Lung (tissue), 12 donors: ENCODE results near the gene MAN1A1. TPM values are rescaled to one million over a fixed set of nuclear protein-coding genes. Genes with fewer than 3 reads are reported as not detected.
"Not testable (repeated sequence)": the region's sequence is repeated elsewhere in the genome, so short reads cannot be mapped to it uniquely, and the experiment has no call there.

Experiments used
- ATAC-seq: fragments of 200-7000 bp; cut with Tn5 transposase; one replicate; pipeline ENCODE4 v1.9.1; 2020; ENCODE audit warnings: moderate number of reproducible peaks; ENCODE audit not compliant: insufficient read depth, low FRiP score
- DNase-seq, 3 donors: peaks; one replicate each; pipeline ENCODE4 v3.0.0-alpha.2; 2013 to 2017
- H3K27ac ChIP-seq, 2 donors: one replicate each; pipeline ENCODE4 v1.5.1; 2013; ENCODE audit warnings: mild to moderate bottlenecking in 2 of 2, moderate library complexity in 2 of 2, control low read depth in 1 of 2, inconsistent platforms in 1 of 2, low read depth in 1 of 2, low read length in 1 of 2
- H3K27me3 ChIP-seq, 3 donors: one replicate each; pipeline ENCODE4 v1.5.1; 2013; ENCODE audit warnings: low read length in 2 of 3; ENCODE audit not compliant: control insufficient read depth in 3 of 3, insufficient read depth in 3 of 3
- H3K36me3 ChIP-seq, 4 donors: one replicate each; pipeline ENCODE4 v1.5.1; 2013; ENCODE audit warnings: low read length in 4 of 4, mild to moderate bottlenecking in 1 of 4, moderate library complexity in 1 of 4; ENCODE audit not compliant: control insufficient read depth in 4 of 4, insufficient read depth in 4 of 4
- H3K4me1 ChIP-seq, 5 donors: one replicate each; pipeline ENCODE4 v1.5.1; 2013; ENCODE audit warnings: low read length in 5 of 5, mild to moderate bottlenecking in 2 of 5, moderate library complexity in 1 of 5; ENCODE audit not compliant: control insufficient read depth in 5 of 5, insufficient read depth in 5 of 5
- H3K4me3 ChIP-seq: one replicate; pipeline ENCODE4 v1.5.1; 2013; ENCODE audit warnings: mild to moderate bottlenecking, control low read depth, moderate library complexity
- H3K9ac ChIP-seq, 2 donors: one replicate each; pipeline ENCODE4 v1.5.1; 2013; ENCODE audit warnings: low read length in 2 of 2, control low read depth in 1 of 2; ENCODE audit not compliant: insufficient read depth in 1 of 2
- H3K9me3 ChIP-seq, 4 donors: one replicate each; pipeline ENCODE4 v1.5.1; 2013; ENCODE audit warnings: low read length in 3 of 4, mild to moderate bottlenecking in 1 of 4, moderate library complexity in 1 of 4; ENCODE audit not compliant: control insufficient read depth in 4 of 4, insufficient read depth in 3 of 4
- WGBS, 2 donors: extraction: QIAGEN DNeasy Blood & Tissue Kit; methylation state at CpG; one replicate each; pipeline ENCODE4 v1.1.7; 2013; 5-methylcytosine and 5-hydroxymethylcytosine counted together
- polyA plus RNA-seq, 2 donors: library from polyadenylated mRNA; stranded (reverse); fragments of 200-250 nt; gene quantifications; one replicate each; pipeline ENCODE4 v1.2.1, GENCODE V29; 2013
- total RNA-seq, 2 donors: library from RNA; depleted of rRNA in 1 of 2; stranded (reverse); fragments of >200 nt in 1 of 2; gene quantifications; one replicate each; pipeline ENCODE4 v1.2.1, GENCODE V29; 2014 to 2021
- TF ChIP-seq, protein P1 (sequence below): IDR thresholded peaks from 2 replicates; pipeline ENCODE4 v1.5.1; 2012; ENCODE audit warnings: mild to moderate bottlenecking; ENCODE audit errors: control extremely low read depth, extremely low read depth
- donor health status: control.
- donor health status: control.
- donor health status: Bipolar disorder and iron deficiency.
- donor health status: healthy.
- donor health status: DM: yes; HTN: yes; CAD: no.

Gene MAN1A1
- total and polyA plus RNA-seq, 4 donors: 13.9 to 71.0 (median 48.2) TPM

DNA sequence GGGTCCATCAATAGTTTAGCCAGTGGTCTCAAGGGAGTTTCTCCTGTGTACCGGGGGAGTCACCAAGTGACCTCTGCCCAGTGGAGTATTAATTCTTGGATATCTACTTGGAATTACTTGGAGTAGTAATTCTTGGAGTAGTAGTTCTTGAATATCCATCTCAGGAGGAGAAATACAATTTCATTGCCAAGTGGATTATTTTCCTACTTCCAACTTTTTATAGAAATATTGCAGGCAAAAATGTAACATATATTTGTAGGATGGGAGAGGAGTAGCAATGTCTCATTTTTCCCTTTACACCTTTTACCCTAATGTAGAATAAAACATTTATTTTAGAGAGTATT, 179.5 kb downstream of the MAN1A1 start:
- WGBS, 2 donors: 52 to 78% methylated on average over 1 of the region's 1 CpG
- Histone ChIP-seq H3K9me3 (no peaks in the 10 kb centered on the region), H3K27ac (no peak overlapping the region), H3K36me3 (no peaks in the 10 kb centered on the region), H3K4me3 (no peak overlapping the region), H3K27me3 (no peaks in the 10 kb centered on the region), H3K4me1 (peaks cover 0 to 37% (median 8%) of the 10 kb centered on the region in 5 donors), H3K9ac (no peak overlapping the region)
- DNase-seq (no peak), ATAC-seq (no peak)
- TF ChIP-seq, protein P1, sequence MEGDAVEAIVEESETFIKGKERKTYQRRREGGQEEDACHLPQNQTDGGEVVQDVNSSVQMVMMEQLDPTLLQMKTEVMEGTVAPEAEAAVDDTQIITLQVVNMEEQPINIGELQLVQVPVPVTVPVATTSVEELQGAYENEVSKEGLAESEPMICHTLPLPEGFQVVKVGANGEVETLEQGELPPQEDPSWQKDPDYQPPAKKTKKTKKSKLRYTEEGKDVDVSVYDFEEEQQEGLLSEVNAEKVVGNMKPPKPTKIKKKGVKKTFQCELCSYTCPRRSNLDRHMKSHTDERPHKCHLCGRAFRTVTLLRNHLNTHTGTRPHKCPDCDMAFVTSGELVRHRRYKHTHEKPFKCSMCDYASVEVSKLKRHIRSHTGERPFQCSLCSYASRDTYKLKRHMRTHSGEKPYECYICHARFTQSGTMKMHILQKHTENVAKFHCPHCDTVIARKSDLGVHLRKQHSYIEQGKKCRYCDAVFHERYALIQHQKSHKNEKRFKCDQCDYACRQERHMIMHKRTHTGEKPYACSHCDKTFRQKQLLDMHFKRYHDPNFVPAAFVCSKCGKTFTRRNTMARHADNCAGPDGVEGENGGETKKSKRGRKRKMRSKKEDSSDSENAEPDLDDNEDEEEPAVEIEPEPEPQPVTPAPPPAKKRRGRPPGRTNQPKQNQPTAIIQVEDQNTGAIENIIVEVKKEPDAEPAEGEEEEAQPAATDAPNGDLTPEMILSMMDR: no peak

- not testable (repeated sequence) for DNase-seq, ATAC-seq, H3K9ac ChIP-seq, H3K9me3 ChIP-seq, H3K4me3 ChIP-seq, H3K36me3 ChIP-seq, H3K27me3 ChIP-seq, H3K27ac ChIP-seq
- WGBS, 2 donors: 93 to 96% methylated on average over 2 of the region's 2 CpGs
- peaks cover 0 to 37% (median 8%) of the 10 kb centered on the region in 5 donors for H3K4me1 ChIP-seq
Measured at GRCh38 chr6:119169355-119169754, 180.2 kb downstream of the MAN1A1 start.

DNA sequence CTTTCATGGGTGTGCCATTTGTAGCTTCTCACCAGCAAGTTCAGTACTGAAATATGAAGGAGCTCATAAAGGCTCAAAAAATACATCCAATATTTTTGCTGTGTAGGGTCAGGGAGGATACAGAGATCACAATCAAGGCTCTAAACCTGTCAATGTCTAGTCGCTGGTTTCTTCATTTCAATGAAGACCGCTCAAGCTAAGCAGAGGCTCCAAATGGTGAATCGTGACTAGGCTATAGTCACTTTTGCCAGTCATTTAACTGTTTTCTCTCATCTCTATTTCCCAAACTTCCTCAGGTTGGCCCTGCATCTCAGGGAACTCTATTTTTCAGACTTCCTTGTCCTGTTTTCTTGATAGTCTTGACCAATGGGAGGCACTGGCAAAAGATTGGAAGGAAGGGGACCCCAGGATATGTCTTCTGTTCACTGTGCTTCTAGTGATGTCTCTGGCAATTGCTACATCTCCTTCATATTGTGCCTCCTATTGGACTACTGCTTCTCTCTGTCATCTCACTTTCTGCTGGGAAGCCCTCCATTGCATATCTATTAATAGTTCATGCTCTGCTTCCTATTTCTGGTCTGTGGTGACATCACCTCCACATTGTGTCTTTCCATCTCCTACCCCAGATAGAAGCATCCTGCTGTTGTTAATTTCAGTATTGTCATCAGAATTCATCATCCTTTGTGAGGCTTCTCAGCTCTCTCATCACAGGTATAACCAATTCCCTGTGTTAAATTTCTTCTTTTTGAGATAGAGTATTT, 183.4 kb downstream of the MAN1A1 start:
- H3K27ac ChIP-seq: no peak overlapping the region
- WGBS, 2 donors: 95 to 97% methylated on average over 3 of the region's 3 CpGs
- H3K27me3 ChIP-seq: no peaks in the 10 kb centered on the region
- peaks cover 0 to 40% (median 6%) of the 10 kb centered on the region in 5 donors for H3K4me1 ChIP-seq
- H3K4me3 ChIP-seq: no peak overlapping the region
- no peak for ATAC-seq
- H3K9ac ChIP-seq: no peak overlapping the region
- DNase-seq: no peak
- TF ChIP-seq, protein P1: no peak
- peaks cover 0 to 2% (median 0%) of the 10 kb centered on the region in 4 donors for H3K9me3 ChIP-seq
- H3K36me3 ChIP-seq: no peaks in the 10 kb centered on the region

GRCh38 chr6:119163006-119163405, 186.6 kb downstream of the MAN1A1 start:
- H3K36me3 ChIP-seq: no peaks in the 10 kb centered on the region
- 63 to 74% methylated on average over 8 of the region's 8 CpGs for WGBS, 2 donors
- peaks cover 0 to 33% (median 4%) of the 10 kb centered on the region in 5 donors for H3K4me1 ChIP-seq
- DNase-seq (peak in 1 of 3 donors; percentile 42), ATAC-seq (no peak)
- H3K27me3 ChIP-seq: no peaks in the 10 kb centered on the region
- H3K27ac ChIP-seq: no peak overlapping the region
- TF ChIP-seq, protein P1: no peak
- H3K9ac ChIP-seq: no peak overlapping the region
- no peak overlapping the region for H3K4me3 ChIP-seq
- H3K9me3 ChIP-seq: peaks cover 0 to 2% (median 0%) of the 10 kb centered on the region in 4 donors
